GM18505 (cell line): ENCODE data around the gene PRKACG.
"Not testable (repeated sequence)": the region's sequence is repeated elsewhere in the genome, so short reads cannot be mapped to it uniquely, and the experiment has no call there.

Experiments used
- ATAC-seq: cut with Tn5 transposase; IDR thresholded peaks from one replicate; pipeline ENCODE4 v1.9.1; 2021; ENCODE audit not compliant: unreplicated experiment
- POLR2A ChIP-seq: IDR thresholded peaks from 4 replicates; pipeline ENCODE4 v1.6.1; 2011; ENCODE audit warnings: borderline replicate concordance; ENCODE audit not compliant: insufficient read depth, insufficient read length; ENCODE audit errors: extremely low read depth

PRKACG gene

GRCh38 chr9:69013382-69013727, 558 bp downstream of the PRKACG start:
- TF ChIP-seq POLR2A: no peak
- ATAC-seq: no peak

DNA sequence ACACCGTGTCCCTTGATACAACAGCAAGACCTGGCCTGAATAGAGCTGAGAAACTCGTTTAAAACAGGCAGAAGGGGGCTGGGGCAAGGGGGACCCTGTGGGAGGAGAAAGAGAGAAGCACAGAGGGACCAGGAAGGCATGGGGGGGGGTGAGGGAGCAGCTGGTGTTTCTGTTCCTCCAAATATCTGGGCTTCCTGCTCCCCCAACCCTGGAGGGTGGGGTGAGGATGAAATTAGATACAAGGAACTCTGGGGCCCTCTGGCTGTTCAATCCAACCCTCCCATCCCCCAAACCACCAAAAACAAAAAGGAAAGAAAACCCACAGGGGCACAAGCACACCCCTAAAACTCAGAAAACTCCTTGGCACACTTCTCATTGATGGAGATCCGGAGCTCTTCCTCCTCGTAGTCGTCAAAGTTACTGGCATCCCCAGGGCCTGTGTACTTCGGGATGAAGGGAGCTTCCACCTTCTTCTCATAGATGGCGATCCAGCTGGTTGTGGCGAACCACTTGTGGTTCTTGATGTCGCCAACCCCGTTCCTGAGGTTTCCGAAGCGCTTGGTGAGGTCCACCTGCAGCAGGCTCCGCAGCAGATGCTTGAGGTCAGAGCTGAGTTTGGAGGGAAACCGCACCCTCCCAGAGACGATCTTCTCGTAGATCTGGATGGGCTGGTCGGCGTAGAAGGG, 1.1 kb downstream of the PRKACG start:
- ATAC-seq: no peak
- TF ChIP-seq POLR2A: no peak

GRCh38 chr9:69009708-69010107, 4.2 kb downstream of the PRKACG start:
- no peak for ATAC-seq

GRCh38 chr9:69004836-69005235, 9.1 kb downstream of the PRKACG start:
- TF ChIP-seq POLR2A: no peak
- no peak for ATAC-seq

More at GRCh38 chr9:69009708-69010107, 4.2 kb downstream of the PRKACG start:
- TF ChIP-seq POLR2A: no peak

DNA sequence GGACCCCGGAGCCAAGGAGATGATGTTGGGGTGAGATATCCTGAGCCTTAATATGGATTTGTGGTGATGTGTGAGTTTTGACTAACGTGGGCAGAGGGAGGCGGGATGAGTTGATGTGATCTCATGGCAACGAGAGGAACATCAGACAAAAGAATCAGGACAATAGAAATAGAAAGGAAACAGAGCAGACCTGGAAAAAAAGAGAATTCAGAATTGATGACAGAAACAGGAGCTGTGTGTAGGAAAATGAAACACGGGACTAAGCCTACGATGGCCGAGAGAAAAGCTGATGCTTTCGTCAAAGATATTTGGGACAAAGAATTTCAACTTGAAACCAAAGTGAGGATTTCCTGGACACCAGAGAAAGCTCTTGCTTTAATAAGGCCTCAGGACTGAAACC, 10.9 kb downstream of the PRKACG start:
- no peak for ATAC-seq
- TF ChIP-seq POLR2A: no peak

DNA sequence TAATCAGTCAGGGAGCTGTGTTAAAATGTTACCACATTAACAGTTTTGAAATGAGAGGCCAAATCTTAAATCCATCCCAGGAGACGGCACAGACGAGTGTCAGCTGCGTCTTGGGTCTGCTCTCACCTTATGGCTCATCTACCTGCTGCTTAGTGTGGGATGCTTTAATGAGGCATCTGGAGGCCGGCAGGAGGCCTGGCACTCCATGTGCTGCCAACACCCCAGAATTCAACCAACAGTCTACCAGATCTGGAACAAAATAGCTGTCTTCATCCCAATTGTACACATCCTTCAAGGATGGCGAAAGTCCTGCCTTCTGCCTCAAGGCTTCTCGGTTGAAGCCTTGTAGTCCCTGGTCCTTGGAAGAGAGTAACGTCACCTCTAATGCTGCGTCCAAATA, 12.0 kb downstream of the PRKACG start:
- no peak for TF ChIP-seq POLR2A
- no peak for ATAC-seq

DNA sequence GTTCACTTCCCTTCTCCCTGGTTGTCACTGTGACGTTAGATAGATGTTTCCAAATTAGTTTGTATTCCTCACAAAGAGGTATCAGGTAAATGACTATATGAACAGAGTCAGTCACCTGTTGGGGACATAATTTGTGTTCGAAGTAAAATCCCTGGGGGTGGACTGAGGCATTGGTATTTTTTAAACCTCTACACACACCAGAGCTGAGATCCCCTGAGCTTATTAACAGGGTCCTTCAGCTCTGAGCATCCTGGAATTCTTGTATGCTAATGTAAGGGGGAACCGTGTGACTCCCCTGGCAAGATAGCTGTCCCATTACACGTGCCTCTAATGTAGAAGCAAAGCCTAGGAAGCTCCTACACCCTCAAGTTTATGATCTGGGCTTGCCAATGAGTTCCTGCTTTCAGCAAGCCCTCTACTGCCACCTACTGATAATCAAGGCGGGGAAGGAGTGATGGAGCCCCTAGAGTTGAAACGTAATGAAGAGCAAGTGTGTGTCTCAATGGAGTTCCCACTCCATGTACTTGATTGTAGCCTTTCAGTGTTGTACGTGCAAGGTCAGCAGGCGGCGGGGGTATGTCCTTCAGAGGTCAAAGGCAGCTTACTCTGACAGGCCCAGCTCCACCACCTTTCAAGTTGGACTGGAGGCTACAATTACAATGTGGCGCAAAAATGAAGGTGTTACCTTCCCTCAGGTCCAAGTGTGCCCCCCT, 14.4 kb downstream of the PRKACG start:
- no peak for TF ChIP-seq POLR2A
- ATAC-seq: peak; percentile 65

- no peak for ATAC-seq
- no peak for TF ChIP-seq POLR2A
Measured at GRCh38 chr9:68998812-68999211, 15.1 kb downstream of the PRKACG start.

- TF ChIP-seq POLR2A: no peak
- ATAC-seq: no peak
Measured at GRCh38 chr9:68998385-68998784, 15.5 kb downstream of the PRKACG start.

DNA sequence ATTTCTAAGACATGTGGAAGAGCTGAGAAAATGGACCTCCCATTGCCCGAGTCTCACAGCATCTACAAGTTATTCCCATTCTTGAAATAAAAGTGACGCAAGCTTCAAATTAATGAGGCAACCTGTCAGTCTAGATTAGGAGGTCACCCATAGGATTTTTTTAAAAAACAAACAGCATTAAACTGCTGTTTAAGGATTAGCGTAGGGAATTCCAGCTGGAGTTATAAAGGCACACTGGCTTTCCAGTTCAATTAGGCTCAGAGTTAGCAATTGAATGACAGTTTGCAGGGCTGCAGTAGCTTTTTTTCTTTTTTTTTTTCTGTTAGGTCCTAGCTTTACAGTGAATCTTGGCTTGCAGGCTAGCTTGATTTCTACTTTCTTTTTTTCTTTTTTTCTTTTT, 16.2 kb downstream of the PRKACG start:
- no peak for TF ChIP-seq POLR2A
- ATAC-seq: no peak

GRCh38 chr9:68996462-68996861, 17.5 kb downstream of the PRKACG start:
- no peak for ATAC-seq
- no peak for TF ChIP-seq POLR2A

GRCh38 chr9:68995776-68996175, 18.1 kb downstream of the PRKACG start:
- ATAC-seq: no peak
- no peak for TF ChIP-seq POLR2A

DNA sequence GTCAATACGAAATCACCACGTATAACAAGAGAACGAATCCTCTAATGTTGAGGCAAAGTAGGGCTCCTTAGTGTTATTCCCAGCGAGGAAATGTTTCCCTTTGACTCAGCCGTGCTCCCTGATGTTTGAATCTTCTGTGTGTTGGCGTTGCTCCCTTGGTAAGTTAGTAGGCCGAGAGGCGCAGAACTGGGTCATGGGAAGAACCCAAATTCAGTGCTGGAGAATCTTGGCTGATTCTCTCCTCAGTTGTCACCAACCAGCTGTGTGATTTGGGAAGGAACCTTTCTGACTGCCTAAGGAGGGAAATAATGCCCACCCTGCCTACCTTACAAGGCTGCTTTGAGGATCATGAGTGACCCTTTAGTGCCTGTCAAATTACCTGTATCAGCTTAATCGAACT, 22.5 kb downstream of the PRKACG start:
- ATAC-seq: no peak

DNA sequence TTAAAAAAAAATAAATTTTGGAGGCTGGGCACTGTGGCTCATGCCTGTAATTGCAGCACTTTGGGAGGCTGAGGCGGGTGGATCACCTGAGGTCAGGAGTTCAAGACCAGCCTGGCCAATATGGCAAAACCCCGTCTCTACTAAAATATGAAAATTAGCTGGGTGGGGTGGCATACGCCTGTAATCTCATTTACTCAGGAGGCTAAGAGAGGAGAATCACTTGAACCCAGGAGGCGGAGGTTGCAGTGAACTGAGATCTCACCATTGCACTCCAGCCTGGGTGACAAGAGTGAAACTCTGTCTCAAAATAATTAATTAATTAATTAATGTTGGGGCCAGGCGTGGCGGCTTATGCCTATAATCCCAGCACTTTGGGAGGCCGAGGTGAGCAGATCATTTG, 27.0 kb downstream of the PRKACG start:
- not testable (repeated sequence) for ATAC-seq

More for the DNA sequence above, 22.5 kb downstream of the PRKACG start:
- TF ChIP-seq POLR2A: no peak

DNA sequence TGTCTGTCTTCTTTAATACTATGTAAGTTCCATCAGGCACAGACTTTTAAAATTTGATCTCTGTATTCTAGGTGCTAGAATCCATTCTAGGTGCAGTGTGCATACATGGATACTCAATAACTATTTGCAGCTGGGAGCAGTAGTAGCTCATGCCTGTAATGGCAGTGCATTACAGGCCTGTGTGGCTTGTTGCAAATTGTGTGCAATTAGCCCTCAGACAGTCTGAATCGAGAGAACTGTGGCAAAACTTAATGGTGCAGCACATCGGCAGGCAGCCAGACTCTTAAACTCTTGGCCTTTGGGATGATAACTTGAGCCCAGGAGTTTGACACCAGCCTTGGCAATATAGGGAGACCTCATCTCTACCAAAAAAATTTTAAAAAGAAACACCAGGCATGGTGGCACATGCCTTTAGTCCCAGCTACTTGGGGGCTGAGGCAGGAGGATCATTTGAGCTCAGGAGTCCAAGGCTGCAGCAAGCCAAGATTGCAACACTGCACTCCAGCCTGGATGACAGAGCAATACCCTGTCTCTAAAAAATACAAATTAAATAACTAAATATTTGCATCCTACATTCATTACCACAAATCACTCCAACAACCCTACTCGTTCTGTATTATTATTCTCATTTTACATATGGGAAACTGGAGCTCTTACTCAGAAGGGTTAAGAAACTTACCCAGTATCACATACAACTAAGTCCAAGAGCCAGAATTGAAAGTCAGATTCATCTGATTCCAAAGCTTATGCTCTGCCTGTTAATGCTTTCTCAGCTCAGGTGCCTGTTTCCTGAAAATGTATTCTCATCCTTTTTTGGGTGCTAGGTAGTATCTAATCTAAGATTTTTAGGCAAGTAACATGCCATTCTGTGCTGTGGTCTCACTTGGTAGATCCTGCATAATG, 30.1 kb downstream of the PRKACG start:
- ATAC-seq: no peak
- TF ChIP-seq POLR2A: no peak
